Measurements from ENCODE around the gene CAPN5. TPM values are rescaled to one million over a fixed set of nuclear protein-coding genes. Genes with fewer than 3 reads are reported as not detected.
A peak's percentile ranks its signal among the peaks of the same experiment; 100 is the strongest.

The CAPN5 gene
- total and polyA plus RNA-seq, 2 of the 13 experiments (the other 11 are each of a cell fraction or from before 2014, with no cell fraction given), result 0.27 to 1.2 TPM

GRCh38 chr11:77129842-77130756 lies 63.3 kb downstream of the CAPN5 start:
- peak overlapping the region; percentile 64 for H3K27ac ChIP-seq (ENCODE audit: extremely low read length, insufficient read depth, low read length)
- no peak for FAIRE-seq
- H3K27me3 ChIP-seq (ENCODE audit: control insufficient read depth in 1 of 2, insufficient read depth in 2 of 2, low read length in 2 of 2), result peaks cover 0 to 11% of the 10 kb centered on the region in 2 experiments; a peak in 1 of 5 replicates
- no peaks in the 10 kb centered on the region for H4K20me1 ChIP-seq (ENCODE audit: insufficient read depth, low read length)
- no peak for DNase-seq (ENCODE audit: low spot score)
- H3K9ac ChIP-seq (ENCODE audit: insufficient read depth, low read depth, low read length), result peak overlapping the region; percentile 55
- H3K4me1 ChIP-seq (ENCODE audit: insufficient read depth, low read length), result peaks cover 57% of the 10 kb centered on the region
- H3K36me3 ChIP-seq (replicated peaks in 1 of 2; ENCODE audit: control insufficient read depth in 1 of 2, insufficient read depth in 2 of 2, low read length in 2 of 2), result no peaks in the 10 kb centered on the region
- intact Hi-C loops (cut with micrococcal nuclease; ENCODE audit: unreplicated experiment) (loop anchor here (2.0 kb wide), 1 partner anchor 15 kb away; no protein-coding TSS in a partner anchor), in situ Hi-C loops (cut with HindIII; ENCODE audit: extremely low pct_ligation_motif_present, low pct_unique_long_range_greater_than_20kb) (loop anchor here (5.0 kb wide), 1 partner anchor 57 kb away; no protein-coding TSS in a partner anchor)
- ATAC-seq, result no peak
- H3K4me2 ChIP-seq (ENCODE audit: low read depth, low read length), result peak overlapping the region; percentile 100
- no peaks in the 10 kb centered on the region for H3K79me2 ChIP-seq (ENCODE audit: insufficient read depth, low read length)
- CTCF ChIA-PET (ENCODE audit: low intra/inter-chr PET ratio, low total read pairs), result interaction anchor here (5.0 kb wide), 1 partner anchor 57 kb away, joined by 150 read pairs; no protein-coding TSS in a partner anchor
- 24% methylated on average over 5 of the region's 11 CpGs for WGBS (ENCODE audit: low lambda C conversion rate)
- no peak overlapping the region for H2AFZ ChIP-seq (ENCODE audit: low read length)
- H3K4me3 ChIP-seq (replicated peaks in 1 of 3; ENCODE audit: insufficient read depth in 1 of 3, low read depth in 2 of 3, low read length in 3 of 3), result peak overlapping the region in 1 of 3 experiments; percentile 80; a peak in 3 of 6 replicates
- no TSS peak for BruUV-seq (replicated peaks)
- POLR2A ChIA-PET, result interaction anchor here (0.8 to 3.5 kb wide), 5 partner anchors 10 to 35 kb away, joined by 3 to 18 read pairs (median 4); no protein-coding TSS in a partner anchor
- no peaks in the 10 kb centered on the region for H3K9me3 ChIP-seq (ENCODE audit: low read length)
- TF ChIP-seq ISL2 (CRISPR knock-in tag; IDR thresholded peaks at IDR 0.05), result 0 out of 2 replicates have a peak, but pooled peaks have one; percentile 25
- TF ChIP-seq ADNP (CRISPR knock-in tag; IDR thresholded peaks at IDR 0.05), result peak; percentile 9; the same call in 1 of the 2 replicates
- peak; percentile 72 for TF ChIP-seq ZMYM3 (CRISPR knock-in tag; IDR thresholded peaks at IDR 0.05)
- 0 out of 2 replicates have a peak, but pooled peaks have one; percentile 45 for TF ChIP-seq MED13 (CRISPR knock-in tag; IDR thresholded peaks at IDR 0.05)
- TF ChIP-seq HNRNPL (IDR thresholded peaks at IDR 0.05; ENCODE audit: low read depth, low read length), result 0 out of 2 replicates have a peak, but pooled peaks have one; percentile 19
- 0 out of 2 replicates have a peak, but pooled peaks have one; percentile 33 for TF ChIP-seq ESRRA (CRISPR knock-in tag; IDR thresholded peaks at IDR 0.05; ENCODE audit: low read depth)
- 0 out of 2 replicates have a peak, but pooled peaks have one; percentile 40 for TF ChIP-seq PREB (CRISPR knock-in tag; IDR thresholded peaks at IDR 0.05)
- TF ChIP-seq FOSL1 (CRISPR knock-in tag; IDR thresholded peaks at IDR 0.05; ENCODE audit: borderline replicate concordance), result 0 out of 2 replicates have a peak, but pooled peaks have one; percentile 11
- TF ChIP-seq TMF1 (CRISPR knock-in tag; IDR thresholded peaks at IDR 0.05; ENCODE audit: low read depth), result no peak
- TF ChIP-seq TEAD2 (CRISPR knock-in tag; IDR thresholded peaks at IDR 0.05), result no peak
- TF ChIP-seq ZNF770 (CRISPR knock-in tag; IDR thresholded peaks at IDR 0.05), result no peak
- no peak for TF ChIP-seq BRF2 (CRISPR knock-in tag; IDR thresholded peaks at IDR 0.05)
- 0 out of 2 replicates have a peak, but pooled peaks have one; percentile 18 for TF ChIP-seq KLF12 (CRISPR knock-in tag; IDR thresholded peaks at IDR 0.05; ENCODE audit: borderline replicate concordance)
- TF ChIP-seq RARA (CRISPR knock-in tag; IDR thresholded peaks at IDR 0.05), result 0 out of 2 replicates have a peak, but pooled peaks have one; percentile 29
- TF ChIP-seq ZNF263 (CRISPR knock-in tag; IDR thresholded peaks at IDR 0.05), result peak; percentile 52; the same call in 1 of the 2 replicates
- TF ChIP-seq SRY (CRISPR knock-in tag; IDR thresholded peaks at IDR 0.05), result 0 out of 2 replicates have a peak, but pooled peaks have one; percentile 21
- 0 out of 2 replicates have a peak, but pooled peaks have one; percentile 24 for TF ChIP-seq ARNT2 (CRISPR knock-in tag; IDR thresholded peaks at IDR 0.05; ENCODE audit: low read depth)
- TF ChIP-seq NR2F6 (IDR thresholded peaks at IDR 0.05), result peak; percentile 60
- TF ChIP-seq NR2F6 (CRISPR knock-in tag; IDR thresholded peaks at IDR 0.05), result peak; percentile 54; the same call in 1 of the 2 replicates
- TF ChIP-seq HOXD1 (CRISPR knock-in tag; IDR thresholded peaks at IDR 0.05), result peak; percentile 18; the same call in 1 of the 2 replicates

Measured in HepG2 (cell line).